ENCODE results near the gene CFD. TPM values are rescaled to one million over a fixed set of nuclear protein-coding genes. Genes with fewer than 3 reads are reported as not detected.

Gene CFD
- polyA plus RNA-seq, 1 experiment = 0.45 TPM

GRCh38 chr19:892894-893689 lies 33.6 kb downstream of the CFD start, which contains the start of the genes MED16 and RNU6-9:
TSS of gene MED16 (minus strand) at chr19:893187. CDS start at chr19:891131, 2,056 bp downstream.
TSS of gene RNU6-9 (plus strand) at chr19:893484.
- DNase-seq (ENCODE audit: low read depth, low spot score) = peak; percentile 85
- CTCF ChIA-PET = no interaction called here
- Histone ChIP-seq H3K4me3 (ENCODE audit: low read depth, low read length) (peak within 1 kb of the TSS; percentile 82), H3K27me3 (ENCODE audit: control insufficient read depth, insufficient read depth, low read length) (no peaks in the 10 kb centered on the region), H3K9me3 (ENCODE audit: control insufficient read depth, insufficient read depth, low read length) (no peaks in the 10 kb centered on the region; the same call in 1 of the 2 replicates), H3K27ac (ENCODE audit: low read depth, low read length) (peak within 1 kb of the TSS; percentile 54)
- no peak for TF ChIP-seq CTCF (IDR thresholded peaks at IDR 0.05; ENCODE audit: low read depth, low read length)
- POLR2A ChIA-PET = interaction anchor here (0.5 to 1.2 kb wide), 8 partner anchors 12 to 159 kb away, joined by 3 to 6 read pairs (median 3); partner anchors contain the start of gene WDR18

GRCh38 chr19:896434-896833 lies 37.0 kb downstream of the CFD start:
- H3K27me3 ChIP-seq (ENCODE audit: control insufficient read depth, insufficient read depth, low read length) = no peaks in the 10 kb centered on the region
- ChIA-PET POLR2A (no interaction called here), CTCF (no interaction called here)
- no peaks in the 10 kb centered on the region; the same call in 1 of the 2 replicates for H3K9me3 ChIP-seq (ENCODE audit: control insufficient read depth, insufficient read depth, low read length)
- H3K27ac ChIP-seq (ENCODE audit: low read depth, low read length) = no peak overlapping the region
- H3K4me3 ChIP-seq (ENCODE audit: low read depth, low read length) = no peak overlapping the region
- DNase-seq (ENCODE audit: low read depth, low spot score) = no peak
- no peak for TF ChIP-seq CTCF (IDR thresholded peaks at IDR 0.05; ENCODE audit: low read depth, low read length)

GRCh38 chr19:896999-897398 lies 37.5 kb downstream of the CFD start:
- ChIA-PET POLR2A (no interaction called here), CTCF (no interaction called here)
- DNase-seq (ENCODE audit: low read depth, low spot score) = no peak
- Histone ChIP-seq H3K27me3 (ENCODE audit: control insufficient read depth, insufficient read depth, low read length) (no peaks in the 10 kb centered on the region), H3K4me3 (ENCODE audit: low read depth, low read length) (no peak overlapping the region), H3K27ac (ENCODE audit: low read depth, low read length) (no peak overlapping the region), H3K9me3 (ENCODE audit: control insufficient read depth, insufficient read depth, low read length) (no peaks in the 10 kb centered on the region; the same call in 1 of the 2 replicates)
- no peak for TF ChIP-seq CTCF (IDR thresholded peaks at IDR 0.05; ENCODE audit: low read depth, low read length)

GRCh38 chr19:897442-898039 lies 38.1 kb downstream of the CFD start:
- H3K9me3 ChIP-seq (ENCODE audit: control insufficient read depth, insufficient read depth, low read length) = no peaks in the 10 kb centered on the region; the same call in 1 of the 2 replicates
- CTCF ChIA-PET = no interaction called here
- DNase-seq (ENCODE audit: low read depth, low spot score) = no peak
- no peak overlapping the region for H3K4me3 ChIP-seq (ENCODE audit: low read depth, low read length)
- H3K27me3 ChIP-seq (ENCODE audit: control insufficient read depth, insufficient read depth, low read length) = no peaks in the 10 kb centered on the region
- H3K27ac ChIP-seq (ENCODE audit: low read depth, low read length) = no peak overlapping the region
- POLR2A ChIA-PET = no interaction called here
- no peak for TF ChIP-seq CTCF (IDR thresholded peaks at IDR 0.05; ENCODE audit: low read depth, low read length)

GRCh38 chr19:898663-899062 lies 39.2 kb downstream of the CFD start:
- POLR2A ChIA-PET = no interaction called here
- CTCF ChIA-PET = interaction anchor here (0.6 kb wide), 1 partner anchor 145 kb away, joined by 5 read pairs; no protein-coding TSS in a partner anchor
- no peak overlapping the region for H3K27ac ChIP-seq (ENCODE audit: low read depth, low read length)

More at GRCh38 chr19:898663-899062, 39.2 kb downstream of the CFD start:
- no peak overlapping the region for H3K4me3 ChIP-seq (ENCODE audit: low read depth, low read length)
- H3K9me3 ChIP-seq (ENCODE audit: control insufficient read depth, insufficient read depth, low read length) = no peaks in the 10 kb centered on the region; the same call in 1 of the 2 replicates
- no peak for TF ChIP-seq CTCF (IDR thresholded peaks at IDR 0.05; ENCODE audit: low read depth, low read length)
- no peaks in the 10 kb centered on the region for H3K27me3 ChIP-seq (ENCODE audit: control insufficient read depth, insufficient read depth, low read length)
- no peak for DNase-seq (ENCODE audit: low read depth, low spot score)

Measured in AG04450 (cell line).